Natural killer cell treated with Interleukin-12 subunit alpha and Interleukin-12 subunit beta and Interleukin-15 and Interleukin-18, amount 100 ng/mL, for 72 hours (primary cell): Measurements from ENCODE around the gene BEST3. TPM values are rescaled to one million over a fixed set of nuclear protein-coding genes. Genes with fewer than 3 reads are reported as not detected.

Experiments used
- ATAC-seq, 2 donors: fragments of 150-1000 bp; cut with Tn5 transposase in 1 of 2; sonication (Bioruptor Pico), chemical (Tn5 transposase) in 1 of 2; 2 replicates each; pipeline ENCODE4 v1.10.0; 2021
- DNase-seq: peaks from one replicate; pipeline ENCODE4 v3.0.0; 2022; ENCODE audit warnings: low spot score
- H3K27ac Mint-ChIP-seq, 2 donors: 1 replicate in 1 of 2; 2 replicates in 1 of 2; pipeline ENCODE4 v1.8.0; 2022; ENCODE audit warnings: mixed read lengths in 2 of 2, mild to moderate bottlenecking in 1 of 2, moderate library complexity in 1 of 2
- H3K27me3 Mint-ChIP-seq, 2 donors: 1 replicate in 1 of 2; 2 replicates in 1 of 2; pipeline ENCODE4 v1.8.0; 2022; ENCODE audit warnings: mixed read lengths in 2 of 2
- H3K36me3 Mint-ChIP-seq: one replicate; pipeline ENCODE4 v1.8.0; 2022; ENCODE audit warnings: mixed read lengths
- H3K4me1 Mint-ChIP-seq, 2 donors: 1 replicate in 1 of 2; 2 replicates in 1 of 2; pipeline ENCODE4 v1.8.0; 2022; ENCODE audit warnings: low read depth in 2 of 2, mixed read lengths in 2 of 2, mild to moderate bottlenecking in 1 of 2
- H3K4me3 Mint-ChIP-seq: one replicate; pipeline ENCODE4 v1.8.0; 2022; ENCODE audit warnings: mixed read lengths
- H3K9me3 Mint-ChIP-seq: 2 replicates; pipeline ENCODE4 v1.8.0; 2022; ENCODE audit warnings: mixed read lengths
- total RNA-seq, 2 donors: library from RNA; stranded (reverse); gene quantifications; one replicate each; pipeline ENCODE4 v1.2.3, GENCODE V29; 2022

BEST3 gene
- total RNA-seq, 2 donors from 2014 or later = not detected

- DNase-seq = no peak
Observed at GRCh38 chr12:69704357-69704756, 5.3 kb upstream of the BEST3 start.

GRCh38 chr12:69703146-69703642, 4.1 kb upstream of the BEST3 start:
- Mint-ChIP-seq H3K4me3 (no peak overlapping the region), H3K4me1 (no peaks in the 10 kb centered on the region), H3K36me3 (no peaks in the 10 kb centered on the region), H3K9me3 (no peaks in the 10 kb centered on the region), H3K27me3 (peaks cover 21 to 40% of the 10 kb centered on the region in 2 donors), H3K27ac (no peak overlapping the region)
- DNase-seq = no peak
- no peak for ATAC-seq

More at GRCh38 chr12:69704357-69704756, 5.3 kb upstream of the BEST3 start:
- H3K36me3 Mint-ChIP-seq = no peaks in the 10 kb centered on the region
- H3K4me3 Mint-ChIP-seq = no peak overlapping the region
- H3K27me3 Mint-ChIP-seq = peaks cover 24 to 40% of the 10 kb centered on the region in 2 donors
- no peak for ATAC-seq
- H3K27ac Mint-ChIP-seq = no peak overlapping the region
- H3K4me1 Mint-ChIP-seq = no peaks in the 10 kb centered on the region
- H3K9me3 Mint-ChIP-seq = no peaks in the 10 kb centered on the region

GRCh38 chr12:69701826-69702225, 2.7 kb upstream of the BEST3 start:
- no peaks in the 10 kb centered on the region for H3K9me3 Mint-ChIP-seq
- H3K36me3 Mint-ChIP-seq = no peaks in the 10 kb centered on the region
- ATAC-seq = no peak
- no peak for DNase-seq
- H3K27me3 Mint-ChIP-seq = peaks cover 19 to 34% of the 10 kb centered on the region in 2 donors
- no peak overlapping the region for H3K4me3 Mint-ChIP-seq
- no peak overlapping the region for H3K27ac Mint-ChIP-seq
- H3K4me1 Mint-ChIP-seq = no peaks in the 10 kb centered on the region

GRCh38 chr12:69698054-69698453, 1.0 kb downstream of the BEST3 start:
- H3K27ac Mint-ChIP-seq = no peak overlapping the region
- H3K9me3 Mint-ChIP-seq = no peaks in the 10 kb centered on the region
- H3K4me3 Mint-ChIP-seq = no peak overlapping the region
- peaks cover 13 to 20% of the 10 kb centered on the region in 2 donors for H3K27me3 Mint-ChIP-seq
- no peak for DNase-seq
- no peak for ATAC-seq
- H3K36me3 Mint-ChIP-seq = no peaks in the 10 kb centered on the region
- H3K4me1 Mint-ChIP-seq = no peaks in the 10 kb centered on the region

- no peaks in the 10 kb centered on the region for H3K9me3 Mint-ChIP-seq
- H3K36me3 Mint-ChIP-seq = no peaks in the 10 kb centered on the region
- no peak for DNase-seq
- peaks cover 0 to 3% of the 10 kb centered on the region in 2 donors for H3K4me1 Mint-ChIP-seq
- ATAC-seq = no peak
- H3K27me3 Mint-ChIP-seq = peaks cover 14 to 21% of the 10 kb centered on the region in 2 donors
- H3K4me3 Mint-ChIP-seq = no peak overlapping the region
- no peak overlapping the region for H3K27ac Mint-ChIP-seq
Observed at GRCh38 chr12:69694123-69694522, 5.0 kb downstream of the BEST3 start.

- Mint-ChIP-seq H3K4me3 (no peak overlapping the region), H3K36me3 (no peaks in the 10 kb centered on the region), H3K27me3 (peaks cover 17 to 36% of the 10 kb centered on the region in 2 donors), H3K9me3 (no peaks in the 10 kb centered on the region), H3K27ac (no peak overlapping the region), H3K4me1 (peaks cover 0 to 3% of the 10 kb centered on the region in 2 donors)
- no peak for ATAC-seq
- DNase-seq = no peak
Observed at GRCh38 chr12:69689638-69690037, 9.5 kb downstream of the BEST3 start.

GRCh38 chr12:69688471-69689427, 10.4 kb downstream of the BEST3 start:
- Mint-ChIP-seq H3K4me3 (no peak overlapping the region), H3K36me3 (no peaks in the 10 kb centered on the region), H3K9me3 (no peaks in the 10 kb centered on the region), H3K4me1 (peaks cover 0 to 3% of the 10 kb centered on the region in 2 donors), H3K27me3 (peaks cover 22 to 44% of the 10 kb centered on the region in 2 donors), H3K27ac (no peak overlapping the region)
- ATAC-seq (peak; percentile 81), DNase-seq (no peak)

GRCh38 chr12:69688021-69688420, 11.1 kb downstream of the BEST3 start:
- no peak overlapping the region for H3K27ac Mint-ChIP-seq
- peaks cover 22 to 44% of the 10 kb centered on the region in 2 donors for H3K27me3 Mint-ChIP-seq
- H3K9me3 Mint-ChIP-seq = no peaks in the 10 kb centered on the region
- H3K4me3 Mint-ChIP-seq = no peak overlapping the region
- H3K36me3 Mint-ChIP-seq = no peaks in the 10 kb centered on the region
- DNase-seq (no peak), ATAC-seq (no peak)
- H3K4me1 Mint-ChIP-seq = peaks cover 0 to 3% of the 10 kb centered on the region in 2 donors

- no peak for DNase-seq
- no peak for ATAC-seq
- H3K9me3 Mint-ChIP-seq = no peaks in the 10 kb centered on the region
- no peak overlapping the region for H3K27ac Mint-ChIP-seq
- H3K4me1 Mint-ChIP-seq = peaks cover 0 to 3% of the 10 kb centered on the region in 2 donors
- no peak overlapping the region for H3K4me3 Mint-ChIP-seq
- H3K36me3 Mint-ChIP-seq = no peaks in the 10 kb centered on the region
- peaks cover 24 to 44% of the 10 kb centered on the region in 2 donors for H3K27me3 Mint-ChIP-seq
Observed at GRCh38 chr12:69687390-69687789, 11.7 kb downstream of the BEST3 start.

- DNase-seq (no peak), ATAC-seq (no peak)
- Mint-ChIP-seq H3K4me3 (no peak overlapping the region), H3K27ac (no peak overlapping the region), H3K27me3 (peaks cover 19 to 39% of the 10 kb centered on the region in 2 donors), H3K4me1 (peaks cover 0 to 3% of the 10 kb centered on the region in 2 donors), H3K9me3 (no peaks in the 10 kb centered on the region), H3K36me3 (no peaks in the 10 kb centered on the region)
Observed at GRCh38 chr12:69686731-69687130, 12.4 kb downstream of the BEST3 start.

- Mint-ChIP-seq H3K27me3 (peaks cover 18 to 37% of the 10 kb centered on the region in 2 donors), H3K4me3 (no peak overlapping the region), H3K4me1 (peaks cover 0 to 3% of the 10 kb centered on the region in 2 donors), H3K36me3 (no peaks in the 10 kb centered on the region), H3K9me3 (no peaks in the 10 kb centered on the region), H3K27ac (no peak overlapping the region)
- no peak for ATAC-seq
- DNase-seq = no peak
Observed at GRCh38 chr12:69685810-69686209, 13.3 kb downstream of the BEST3 start.

- ATAC-seq = no peak
- no peak overlapping the region for H3K27ac Mint-ChIP-seq
Observed at GRCh38 chr12:69684466-69684865, 14.6 kb downstream of the BEST3 start.

GRCh38 chr12:69682110-69682755, 16.9 kb downstream of the BEST3 start:
- H3K4me1 Mint-ChIP-seq = no peaks in the 10 kb centered on the region
- H3K27me3 Mint-ChIP-seq = peaks cover 18 to 34% of the 10 kb centered on the region in 2 donors

More at GRCh38 chr12:69684466-69684865, 14.6 kb downstream of the BEST3 start:
- Mint-ChIP-seq H3K36me3 (no peaks in the 10 kb centered on the region), H3K27me3 (peaks cover 18 to 37% of the 10 kb centered on the region in 2 donors), H3K4me1 (no peaks in the 10 kb centered on the region), H3K4me3 (no peak overlapping the region), H3K9me3 (no peaks in the 10 kb centered on the region)
- no peak for DNase-seq

GRCh38 chr12:69679119-69679518, 20.0 kb downstream of the BEST3 start:
- no peaks in the 10 kb centered on the region for H3K4me1 Mint-ChIP-seq
- ATAC-seq (no peak), DNase-seq (no peak)
- peaks cover 7 to 14% of the 10 kb centered on the region in 2 donors for H3K27me3 Mint-ChIP-seq
- H3K9me3 Mint-ChIP-seq = no peaks in the 10 kb centered on the region
- no peak overlapping the region for H3K4me3 Mint-ChIP-seq
- H3K36me3 Mint-ChIP-seq = no peaks in the 10 kb centered on the region
- no peak overlapping the region for H3K27ac Mint-ChIP-seq

More at GRCh38 chr12:69682110-69682755, 16.9 kb downstream of the BEST3 start:
- no peaks in the 10 kb centered on the region for H3K36me3 Mint-ChIP-seq
- H3K4me3 Mint-ChIP-seq = no peak overlapping the region
- DNase-seq (no peak), ATAC-seq (no peak)
- no peak overlapping the region for H3K27ac Mint-ChIP-seq
- no peaks in the 10 kb centered on the region for H3K9me3 Mint-ChIP-seq
